PFSK-1 (cell line): ENCODE results near the gene ESRRG.

ENCODE experiments used
- FOXP2 ChIP-seq: optimal IDR thresholded peaks from 2 replicates; pipeline ENCODE3; 2011; ENCODE audit warnings: borderline replicate concordance, control low read depth, inconsistent platforms; ENCODE audit not compliant: insufficient read depth; ENCODE audit errors: extremely low read length, extremely low read depth
- POLR2AphosphoS5 ChIP-seq: IDR thresholded peaks from 2 replicates; pipeline ENCODE4 v1.6.1; 2012; ENCODE audit warnings: low read depth, mild to moderate bottlenecking, control low read depth, low read length, moderate library complexity
- REST ChIP-seq, 2 experiments: IDR thresholded peaks; 2 replicates each; pipeline versions ENCODE4 v1.6.1 to v1.8.0; 2011 to 2012; ENCODE audit warnings: low read depth in 2 of 2, low read length in 2 of 2, control low read depth in 1 of 2, inconsistent platforms in 1 of 2, mild to moderate bottlenecking in 1 of 2, moderate library complexity in 1 of 2; ENCODE audit not compliant: insufficient read depth in 1 of 2

DNA sequence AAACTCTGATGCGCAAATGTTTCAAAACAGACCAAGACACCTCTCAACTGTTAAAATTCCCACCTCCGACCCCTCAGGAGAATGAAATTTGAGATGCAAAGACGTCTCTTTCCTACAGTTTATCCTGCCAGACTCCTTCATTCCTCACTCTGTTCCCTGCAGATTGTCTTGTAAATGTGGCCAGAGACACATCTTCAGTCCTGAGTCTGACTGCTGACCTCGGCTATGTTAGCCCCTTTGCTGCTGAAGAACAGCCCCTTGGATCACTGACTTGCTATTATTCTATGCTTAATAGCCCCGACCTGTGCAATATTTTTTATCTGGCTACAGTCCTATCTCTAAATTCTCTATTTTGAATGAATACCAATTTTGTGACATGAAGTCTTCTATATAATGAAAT is 16.6 kb upstream of the ESRRG start:
- TF ChIP-seq POLR2AphosphoS5 (no peak), REST (IDR thresholded peaks at IDR 0.05; ENCODE audit: insufficient read depth in 1 of 2, low read depth in 2 of 2, low read length in 2 of 2) (no peak), FOXP2 (no peak)
